Kidney (tissue), 14 donors: ENCODE data around the gene SAP25. TPM values are rescaled to one million over a fixed set of nuclear protein-coding genes. Genes with fewer than 3 reads are reported as not detected.
"Not testable (repeated sequence)": the region's sequence is repeated elsewhere in the genome, so short reads cannot be mapped to it uniquely, and the experiment has no call there.

Experiments used
- DNase-seq, 5 donors: peaks; one replicate each; pipeline ENCODE4 v3.0.0-alpha.2; 2013 to 2020
- FAIRE-seq: peaks from 2 replicates; lab custom pipeline; 2012; peaks lifted over from hg19 to GRCh38; lab: Jason Lieb, UNC
- H3K27ac ChIP-seq, 2 donors: one replicate each; pipeline ENCODE4 v1.7.0; 2013; ENCODE audit warnings: low read depth in 2 of 2, low read length in 2 of 2, inconsistent platforms in 1 of 2
- H3K27me3 ChIP-seq: one replicate; pipeline ENCODE4 v1.7.1; 2013; ENCODE audit warnings: low read length, inconsistent platforms; ENCODE audit not compliant: control insufficient read depth, insufficient read depth
- H3K36me3 ChIP-seq, 3 donors: one replicate each; pipeline versions ENCODE4 v1.7.0 to v1.7.1; 2013; ENCODE audit warnings: low read length in 3 of 3, control low read depth in 1 of 3, inconsistent platforms in 1 of 3; ENCODE audit not compliant: insufficient read depth in 3 of 3, control insufficient read depth in 2 of 3
- H3K4me1 ChIP-seq, 3 donors: one replicate each; pipeline versions ENCODE4 v1.7.0 to v1.7.1; 2013; ENCODE audit warnings: low read length in 3 of 3, inconsistent platforms in 1 of 3, low read depth in 1 of 3; ENCODE audit not compliant: control insufficient read depth in 2 of 3, insufficient read depth in 2 of 3
- H3K4me3 ChIP-seq, 3 donors: one replicate each; pipeline versions ENCODE4 v1.7.0 to v1.8.1; 2013; ENCODE audit warnings: low read length in 3 of 3, control low read depth in 1 of 3, inconsistent platforms in 1 of 3
- H3K9ac ChIP-seq, 3 donors: one replicate each; pipeline versions ENCODE4 v1.7.0 to v1.7.1; 2013; ENCODE audit warnings: low read length in 3 of 3, control low read depth in 1 of 3, inconsistent platforms in 1 of 3
- H3K9me3 ChIP-seq, 3 donors: one replicate each; pipeline versions ENCODE4 v1.7.0 to v1.7.1; 2013; ENCODE audit warnings: low read length in 3 of 3, control low read depth in 1 of 3, inconsistent platforms in 1 of 3; ENCODE audit not compliant: control insufficient read depth in 2 of 3, insufficient read depth in 1 of 3
- intact Hi-C: fragments of 100-400 bp; cut with DNase I; formaldehyde crosslinking; loops from one replicate; pipeline ENCODE4 v1.11.1; 2022
- polyA plus RNA-seq: library from polyadenylated mRNA; stranded (reverse); fragments of 350-450 nt; fragmentation: Illumina TruSeq; extraction: RNeasy Lipid Tissue Mini Kit (QIAGEN cat#74804); gene quantifications from one replicate; pipeline ENCODE4 v1.2.3, GENCODE V29; 2014; ENCODE audit warnings: low read depth, low replicate concordance; ENCODE audit not compliant: insufficient read depth
- total RNA-seq: library from RNA; stranded (reverse); fragmentation: NEBNext Ultra II Directional; extraction: Animal tissue kit (Norgen Biotek cat#: 25700); gene quantifications from one replicate; pipeline ENCODE4 v1.2.1, GENCODE V29; 2021
- TF ChIP-seq, protein P1 (sequence below): IDR thresholded peaks from 3 replicates; pipeline ENCODE4 v1.5.1; 2012; ENCODE audit warnings: mild to moderate bottlenecking, moderate library complexity, borderline replicate concordance; ENCODE audit not compliant: insufficient read depth; ENCODE audit errors: extremely low read depth
- donor health status: control.
- donor health status: control.
- donor health status: control.
- donor health status: control.
- donor health status: control.
- donor health status: DM: yes; HTN: yes; CAD: no.
- donor health status: Normal renal cell carcinoma (clear cell type).

The SAP25 gene
- total and polyA plus RNA-seq, 2 donors from 2014 or later, result 5.7 to 9.8 TPM

DNA sequence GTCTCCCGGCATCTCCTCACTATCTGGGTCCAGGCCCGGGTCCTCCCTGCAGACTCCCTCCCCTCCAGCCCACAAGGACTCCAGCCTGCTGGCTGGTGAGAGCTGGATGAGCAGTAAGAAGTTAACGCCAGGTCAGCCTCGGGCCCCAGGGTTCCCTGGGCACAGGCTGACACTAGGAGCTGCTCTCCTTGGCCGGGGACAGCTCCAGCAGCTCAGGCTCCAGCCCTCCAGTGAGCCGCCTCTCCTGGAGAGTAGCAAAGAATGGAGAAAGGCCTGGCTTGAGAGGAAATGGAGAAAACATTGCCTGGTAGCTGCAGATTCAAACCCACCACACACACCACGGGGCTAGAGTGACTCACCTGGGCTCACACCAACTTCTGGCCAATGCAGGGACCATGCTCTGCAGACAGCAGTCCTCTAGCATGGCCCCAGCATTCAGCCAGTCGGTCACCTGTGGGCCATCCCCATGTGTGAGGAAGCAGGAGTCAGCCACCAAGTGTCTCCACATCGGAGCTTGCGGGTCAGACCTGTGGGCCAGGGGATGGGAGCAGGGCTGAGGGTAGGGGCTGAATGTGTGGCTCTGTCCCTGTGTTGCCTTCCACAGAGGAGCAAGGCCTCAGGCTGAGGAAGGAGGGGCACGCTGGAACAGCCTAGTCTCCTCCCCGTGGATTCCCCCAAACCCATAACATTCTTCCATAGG, 6.5 kb downstream of the SAP25 start:
- intact Hi-C loops, result no loop called here
- TF ChIP-seq, protein P1, sequence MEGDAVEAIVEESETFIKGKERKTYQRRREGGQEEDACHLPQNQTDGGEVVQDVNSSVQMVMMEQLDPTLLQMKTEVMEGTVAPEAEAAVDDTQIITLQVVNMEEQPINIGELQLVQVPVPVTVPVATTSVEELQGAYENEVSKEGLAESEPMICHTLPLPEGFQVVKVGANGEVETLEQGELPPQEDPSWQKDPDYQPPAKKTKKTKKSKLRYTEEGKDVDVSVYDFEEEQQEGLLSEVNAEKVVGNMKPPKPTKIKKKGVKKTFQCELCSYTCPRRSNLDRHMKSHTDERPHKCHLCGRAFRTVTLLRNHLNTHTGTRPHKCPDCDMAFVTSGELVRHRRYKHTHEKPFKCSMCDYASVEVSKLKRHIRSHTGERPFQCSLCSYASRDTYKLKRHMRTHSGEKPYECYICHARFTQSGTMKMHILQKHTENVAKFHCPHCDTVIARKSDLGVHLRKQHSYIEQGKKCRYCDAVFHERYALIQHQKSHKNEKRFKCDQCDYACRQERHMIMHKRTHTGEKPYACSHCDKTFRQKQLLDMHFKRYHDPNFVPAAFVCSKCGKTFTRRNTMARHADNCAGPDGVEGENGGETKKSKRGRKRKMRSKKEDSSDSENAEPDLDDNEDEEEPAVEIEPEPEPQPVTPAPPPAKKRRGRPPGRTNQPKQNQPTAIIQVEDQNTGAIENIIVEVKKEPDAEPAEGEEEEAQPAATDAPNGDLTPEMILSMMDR, result no peak
- no peak overlapping the region for H3K4me3 ChIP-seq
- H3K27me3 ChIP-seq, result no peaks in the 10 kb centered on the region
- no peak for DNase-seq
- peaks cover 0 to 6% (median 4%) of the 10 kb centered on the region in 3 donors for H3K36me3 ChIP-seq
- no peaks in the 10 kb centered on the region for H3K9me3 ChIP-seq
- no peak overlapping the region for H3K9ac ChIP-seq
- FAIRE-seq, result no peak
- H3K4me1 ChIP-seq, result peaks cover 0 to 4% (median 0%) of the 10 kb centered on the region in 3 donors
- H3K27ac ChIP-seq, result no peak overlapping the region

DNA sequence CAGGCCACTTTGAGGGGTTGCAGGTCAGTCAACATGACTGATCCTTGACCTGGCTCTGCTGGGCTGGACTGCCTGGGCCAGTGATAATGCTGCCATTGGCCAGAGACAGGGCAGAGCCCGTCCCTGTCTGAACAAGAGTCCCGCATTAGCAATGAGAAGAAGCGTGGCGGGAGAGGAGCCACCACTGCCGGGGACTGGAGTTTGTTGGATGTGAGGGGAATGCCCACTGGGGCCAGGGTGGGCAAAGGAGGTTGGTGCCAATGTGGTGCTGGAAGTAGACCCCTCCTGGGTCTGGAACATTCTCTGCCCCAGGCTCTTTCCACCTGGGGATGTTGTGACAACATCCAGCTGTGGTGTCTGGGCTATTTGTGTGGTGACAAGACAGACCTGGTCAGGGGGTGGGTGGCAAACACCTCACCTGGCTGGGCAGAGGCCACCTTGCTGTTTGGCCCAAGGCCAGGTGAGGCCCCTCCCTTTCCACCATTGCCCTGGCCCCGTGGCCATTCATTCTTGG, 7.6 kb downstream of the SAP25 start:
- FAIRE-seq, result no peak
- Histone ChIP-seq H3K9me3 (no peaks in the 10 kb centered on the region), H3K9ac (no peak overlapping the region), H3K27ac (no peak overlapping the region), H3K4me3 (no peak overlapping the region), H3K27me3 (no peaks in the 10 kb centered on the region), H3K36me3 (peaks cover 0 to 6% (median 6%) of the 10 kb centered on the region in 3 donors), H3K4me1 (peaks cover 0 to 4% (median 0%) of the 10 kb centered on the region in 3 donors)
- TF ChIP-seq, protein P1, result no peak
- DNase-seq, result peak in 1 of 5 donors; percentile 55
- intact Hi-C loops, result no loop called here

DNA sequence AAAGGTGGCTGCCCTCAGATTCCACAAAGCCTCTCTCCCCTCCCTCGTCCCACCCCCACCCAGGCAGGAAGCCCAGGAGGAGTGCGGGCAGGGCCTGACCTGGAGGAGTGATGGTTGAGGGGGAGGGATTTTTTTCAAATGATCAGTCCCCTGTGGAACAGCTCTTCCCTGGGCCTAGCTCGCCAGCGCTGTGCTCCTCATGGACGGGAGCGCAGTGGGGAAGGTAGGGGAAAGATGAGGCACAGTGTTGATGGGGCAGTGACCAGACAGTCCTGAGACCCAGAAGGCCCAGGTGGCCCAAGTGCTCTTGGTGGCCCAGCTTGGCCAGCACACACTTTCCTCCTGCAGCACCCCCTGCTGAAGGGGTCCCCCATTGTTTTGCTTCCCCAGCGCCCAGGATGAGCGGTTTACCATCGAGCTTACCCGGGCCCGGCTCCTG, 8.5 kb downstream of the SAP25 start:
- Histone ChIP-seq H3K9me3 (no peaks in the 10 kb centered on the region), H3K36me3 (peaks cover 0 to 6% (median 6%) of the 10 kb centered on the region in 3 donors), H3K4me3 (no peak overlapping the region), H3K27ac (no peak overlapping the region), H3K27me3 (no peaks in the 10 kb centered on the region), H3K9ac (no peak overlapping the region), H3K4me1 (peaks cover 0 to 3% (median 0%) of the 10 kb centered on the region in 3 donors)
- DNase-seq (peak in 1 of 5 donors; percentile 55), FAIRE-seq (no peak)
- intact Hi-C loops, result no loop called here
- TF ChIP-seq, protein P1, result no peak

DNA sequence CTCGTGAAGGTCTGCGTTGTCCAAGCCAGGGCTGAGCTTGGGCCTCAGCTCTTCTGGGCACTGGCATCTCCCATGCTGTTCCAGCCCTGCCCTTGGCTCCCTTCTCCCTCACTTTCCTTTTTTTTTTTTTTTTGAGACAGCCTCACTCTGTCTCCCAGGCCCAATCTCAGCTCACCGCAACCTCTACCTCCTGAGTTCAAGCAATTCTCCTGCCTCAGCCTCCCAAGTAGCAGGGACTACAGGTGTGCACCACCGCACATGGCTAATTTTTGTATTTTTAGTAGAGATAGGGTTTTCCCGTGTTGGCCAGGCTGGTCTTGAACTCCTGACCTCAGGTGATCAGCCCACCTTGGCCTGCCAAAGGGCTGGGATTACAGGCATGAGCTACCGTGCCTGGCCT, 9.3 kb downstream of the SAP25 start:
- H3K36me3 ChIP-seq, intact Hi-C loops, FAIRE-seq, H3K9me3 ChIP-seq, H3K4me3 ChIP-seq, H3K4me1 ChIP-seq, H3K27ac ChIP-seq, H3K27me3 ChIP-seq, DNase-seq: not testable (repeated sequence)
- peak overlapping the region in 1 of 3 donors; percentile 19 for H3K9ac ChIP-seq
